HG02678 (cell line): ENCODE measurements around the gene RCCD1.

Experiments used
- ATAC-seq: cut with Tn5 transposase; IDR thresholded peaks from one replicate; pipeline ENCODE4 v1.9.1; 2021; ENCODE audit warnings: mild to moderate bottlenecking, moderate library complexity; ENCODE audit not compliant: unreplicated experiment

RCCD1 gene

GRCh38 chr15:90942354-90943120 lies 12.1 kb upstream of the RCCD1 start:
- ATAC-seq: no peak

DNA sequence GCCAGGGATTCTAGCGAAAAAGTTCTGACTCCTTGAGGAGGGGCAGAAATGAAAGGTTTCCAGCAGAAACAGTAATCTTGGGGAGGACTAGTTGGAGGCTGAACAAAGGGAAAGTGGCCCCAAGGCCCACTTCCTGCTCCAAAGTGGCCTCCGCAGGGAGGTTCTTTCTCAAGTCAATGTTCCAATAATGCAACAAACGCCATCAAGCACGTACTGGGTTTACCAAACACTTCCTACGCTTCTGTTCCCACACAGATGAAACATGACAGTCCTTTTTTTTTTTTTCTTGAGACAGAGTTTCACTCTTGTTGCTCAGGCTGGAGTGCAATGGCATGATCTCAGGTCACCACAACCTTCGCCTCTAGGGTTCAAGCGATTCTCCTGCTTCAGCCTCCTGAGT lies 9.6 kb upstream of the RCCD1 start:
- no peak for ATAC-seq

GRCh38 chr15:90946538-90946937 lies 8.1 kb upstream of the RCCD1 start:
- ATAC-seq: no peak

- no peak for ATAC-seq
Measured at GRCh38 chr15:90946941-90947576, 7.6 kb upstream of the RCCD1 start.

- no peak for ATAC-seq
Measured at GRCh38 chr15:90947577-90948357, 6.9 kb upstream of the RCCD1 start.

DNA sequence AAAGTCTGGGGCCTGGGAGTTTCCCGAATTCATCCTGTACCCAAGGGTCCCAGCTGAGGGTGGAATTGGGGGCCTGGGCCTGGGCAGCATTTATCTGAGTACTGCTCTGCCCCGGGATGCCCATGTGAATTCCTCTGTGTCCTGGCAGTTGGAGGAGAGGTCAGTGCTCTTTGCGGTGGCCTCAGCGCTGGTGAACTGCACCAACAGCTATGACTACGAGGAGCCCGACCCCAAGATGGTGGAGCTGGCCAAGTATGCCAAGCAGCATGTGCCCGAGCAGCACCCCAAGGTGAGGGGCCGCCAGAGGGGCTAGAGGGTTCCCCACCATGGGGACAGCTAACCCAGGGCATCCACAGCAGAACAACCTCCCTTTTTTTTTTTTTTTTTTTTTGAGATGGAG lies 6.2 kb upstream of the RCCD1 start:
- ATAC-seq: no peak

- no peak for ATAC-seq
Measured at GRCh38 chr15:90949979-90950675, 4.6 kb upstream of the RCCD1 start.

GRCh38 chr15:90950676-90951075 lies 4.0 kb upstream of the RCCD1 start:
- no peak for ATAC-seq

- no peak for ATAC-seq
Measured at GRCh38 chr15:90952901-90953677, 1.6 kb upstream of the RCCD1 start.

DNA sequence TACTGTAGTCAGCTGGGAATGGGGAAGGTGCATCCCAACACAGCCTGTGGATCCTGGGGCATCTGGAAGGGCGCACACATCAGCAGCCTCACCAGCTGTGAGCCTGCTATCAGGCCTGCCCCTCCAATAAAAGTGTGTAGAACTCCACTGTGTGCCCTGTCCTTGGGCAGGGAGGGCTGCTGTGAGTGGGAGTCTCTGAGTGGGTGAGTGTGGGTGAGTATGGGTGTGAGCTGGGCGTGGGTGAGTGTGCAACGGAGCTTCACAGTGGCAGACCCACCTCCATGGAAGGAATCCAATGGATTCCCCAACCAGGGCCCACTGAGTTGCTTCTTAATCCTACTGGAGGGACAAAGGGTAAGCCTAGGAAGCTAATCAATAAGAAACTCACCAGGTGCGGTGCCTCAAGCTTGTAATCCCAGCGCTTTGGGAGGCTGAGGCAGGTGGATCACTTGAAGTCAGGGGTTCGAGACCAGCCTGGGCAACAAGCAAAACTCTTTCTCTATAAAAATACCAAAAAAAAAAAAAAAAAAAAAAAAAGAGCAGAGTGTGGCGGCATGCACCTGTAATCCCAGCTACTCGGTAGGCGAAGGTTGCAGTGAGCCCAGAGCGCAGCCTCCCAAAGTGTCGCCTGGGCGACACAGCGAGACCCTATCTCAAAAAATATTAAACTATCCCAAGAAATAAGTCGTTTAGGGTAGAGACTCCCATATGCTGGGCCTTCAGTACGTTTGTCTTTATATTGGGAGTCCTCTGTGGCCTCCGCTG lies 555 bp upstream of the RCCD1 start:
- ATAC-seq: no peak

DNA sequence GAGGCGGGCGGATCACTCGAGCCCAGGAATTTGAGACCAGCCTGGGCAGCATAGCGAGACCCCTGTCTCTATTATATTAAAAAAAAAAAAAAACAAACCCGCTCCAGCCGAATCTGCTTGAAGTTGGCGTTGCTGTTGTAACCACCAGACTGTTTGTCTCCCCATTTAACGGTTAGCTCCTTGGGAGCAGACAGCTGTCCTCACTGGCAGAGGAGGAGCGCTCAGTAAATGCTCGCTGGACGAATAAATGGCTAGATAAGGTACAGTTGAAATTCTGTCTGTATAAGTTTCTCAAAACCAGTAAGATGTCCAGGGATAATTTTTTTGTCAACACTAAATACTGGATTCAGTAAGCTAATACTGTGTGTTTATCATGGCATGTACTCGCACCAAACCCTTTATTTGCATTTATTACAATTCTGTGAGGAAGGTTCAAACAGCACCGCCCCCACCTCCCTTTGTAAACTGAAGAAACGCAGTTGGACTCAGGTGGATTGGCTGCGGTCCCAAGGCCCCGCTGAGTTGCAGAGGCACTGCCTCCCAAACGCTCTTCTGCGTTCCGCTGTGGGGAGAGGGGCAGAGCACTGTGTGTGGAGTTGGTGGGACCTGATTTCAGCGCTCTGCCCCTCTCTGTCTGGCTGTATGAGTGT lies 1.1 kb downstream of the RCCD1 start:
- no peak for ATAC-seq

DNA sequence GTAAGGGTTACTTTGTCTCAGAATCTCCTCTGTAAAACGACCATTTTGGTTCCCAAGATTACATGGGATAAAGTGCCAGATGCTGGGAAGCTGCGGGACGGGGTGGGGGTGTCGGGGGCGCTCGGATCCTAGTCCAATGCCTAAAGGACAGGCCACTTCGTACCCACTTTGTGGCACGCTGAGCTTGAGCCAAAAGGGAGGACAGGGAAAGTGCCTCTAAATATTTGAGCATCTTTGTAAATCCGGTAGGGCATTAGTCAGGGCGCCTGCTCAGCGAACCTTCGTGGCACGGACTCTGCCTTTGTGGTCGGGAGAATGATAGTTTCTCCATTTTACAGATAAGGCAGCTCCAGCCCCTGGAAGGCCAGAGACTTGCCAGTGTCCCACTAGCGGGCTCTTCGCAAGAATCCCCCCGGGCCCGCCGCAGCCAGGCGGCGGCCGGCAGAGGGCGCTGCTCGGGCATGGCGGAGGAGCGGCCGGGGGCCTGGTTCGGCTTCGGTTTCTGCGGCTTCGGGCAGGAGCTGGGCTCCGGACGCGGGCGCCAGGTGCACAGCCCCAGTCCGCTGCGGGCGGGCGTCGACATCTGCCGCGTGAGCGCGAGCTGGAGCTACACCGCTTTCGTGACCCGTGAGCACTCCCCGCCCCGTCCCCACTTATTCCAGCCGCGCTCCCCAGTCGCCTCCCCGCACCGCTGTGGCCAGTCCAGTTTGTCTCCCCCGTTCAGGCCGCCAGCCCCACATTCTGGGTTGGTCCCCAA lies 1.8 kb downstream of the RCCD1 start:
- ATAC-seq: peak; percentile 38

GRCh38 chr15:90957031-90957790 lies 2.5 kb downstream of the RCCD1 start:
- ATAC-seq: no peak

DNA sequence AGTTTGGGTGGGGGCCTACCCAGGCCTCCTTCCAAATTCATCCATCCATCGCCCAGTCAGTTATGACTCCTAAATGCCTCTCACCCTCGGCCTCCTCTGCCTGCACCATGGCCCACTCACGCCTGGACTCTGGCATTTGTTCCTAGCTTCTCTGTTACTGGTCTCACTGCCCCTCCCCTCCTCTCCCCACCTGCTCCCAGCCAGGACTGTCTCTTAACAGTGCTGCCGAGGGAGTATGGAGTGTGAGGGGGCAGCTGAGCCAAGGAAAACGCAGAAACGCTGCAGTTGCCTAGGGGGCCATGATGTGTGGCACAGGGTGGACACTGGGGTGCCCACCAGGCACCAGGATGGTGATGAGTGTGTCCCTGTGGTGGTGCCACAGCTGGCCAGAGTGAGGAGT lies 3.1 kb downstream of the RCCD1 start:
- no peak for ATAC-seq

DNA sequence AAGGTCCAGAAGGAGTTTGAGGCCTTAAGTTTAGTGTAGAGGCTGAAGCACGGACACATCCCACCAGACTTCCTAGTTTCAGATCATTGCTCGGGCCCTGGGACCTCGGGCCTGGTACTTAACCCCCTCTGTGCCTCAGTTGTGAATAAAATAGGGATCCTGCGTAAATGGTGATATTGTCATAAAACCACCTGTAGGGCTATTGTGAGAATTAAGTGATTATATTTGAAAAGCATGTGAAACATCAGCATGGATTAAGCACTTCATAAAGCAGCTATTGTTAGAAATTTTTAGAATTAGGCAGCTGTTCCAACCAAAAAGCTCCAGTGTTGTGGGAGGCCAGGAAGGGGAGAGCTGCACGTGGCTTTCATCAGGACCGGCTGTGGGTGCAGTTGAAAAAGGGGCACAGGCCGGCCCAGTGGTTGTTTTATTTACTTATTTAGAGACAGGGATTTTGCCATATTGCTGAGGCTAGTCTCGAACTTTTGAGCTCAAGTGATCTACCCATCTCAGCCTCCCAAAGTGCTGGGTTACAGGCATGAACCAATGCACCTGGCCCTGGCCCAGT lies 4.4 kb downstream of the RCCD1 start:
- no peak for ATAC-seq

DNA sequence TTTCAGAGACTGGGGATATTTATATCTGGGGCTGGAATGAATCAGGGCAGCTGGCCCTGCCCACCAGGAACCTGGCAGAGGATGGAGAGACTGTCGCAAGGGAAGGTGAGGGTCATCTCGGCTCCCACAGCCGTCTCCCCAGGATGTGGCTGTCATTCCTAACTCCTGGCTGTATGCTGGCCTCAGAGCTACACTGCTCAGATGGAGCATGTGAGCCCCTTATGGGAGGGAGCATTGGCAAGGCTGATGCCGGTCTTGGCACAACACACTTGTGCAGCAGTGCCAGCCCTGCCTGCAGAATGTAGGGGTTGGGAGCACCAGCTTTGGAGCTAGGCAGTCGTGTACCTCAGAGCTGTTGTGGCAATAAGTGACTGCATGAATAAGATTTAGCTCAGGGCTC lies 5.2 kb downstream of the RCCD1 start:
- ATAC-seq: no peak

- ATAC-seq: no peak
Measured at GRCh38 chr15:90960298-90961091, 5.8 kb downstream of the RCCD1 start.
